SK-N-SH (cell line): ENCODE measurements around the gene MOCS3. TPM values are rescaled to one million over a fixed set of nuclear protein-coding genes. Genes with fewer than 3 reads are reported as not detected.

Source experiments
- CTCF ChIA-PET: fragments of 300-600, 350-600 bp; formaldehyde crosslinking; extraction: SDS; loops from one replicate; lab custom pipeline; 2021; lab: Yijun Ruan, JAX
- POLR2A ChIA-PET: fragments of 350-600 bp; sonication (Branson Sonifier 250); formaldehyde crosslinking; extraction: SDS; loops from one replicate; lab custom pipeline; 2020; ENCODE audit warnings: antibody characterized with exemption, inconsistent platforms; lab: Yijun Ruan, JAX
- DNase-seq: peaks from one replicate; pipeline ENCODE4 v3.0.0; 2012
- H2AFZ ChIP-seq: fragments of 200-600 bp; sonication (generic); 2 replicates; pipeline ENCODE4 v1.8.1; 2016; ENCODE audit warnings: antibody characterized with exemption, mild to moderate bottlenecking, low read depth
- H3F3A ChIP-seq: fragments of 200-600 bp; sonication (generic); replicated peaks from 2 replicates; pipeline ENCODE3; 2016; ENCODE audit warnings: antibody characterized with exemption, mild to moderate bottlenecking; ENCODE audit not compliant: insufficient read depth
- H3K27ac ChIP-seq, 2 experiments: fragments of 200-500 bp in 1 of 2; fragments of 200-600 bp in 1 of 2; sonication (Bioruptor generic) in 1 of 2; sonication (generic), shearing (Covaris generic) in 1 of 2; 2 replicates each; pipeline versions ENCODE4 v1.5.1 to v1.6.1; 2014 to 2016; ENCODE audit warnings: low read depth in 2 of 2, inconsistent platforms in 1 of 2, low read length in 1 of 2, mild to moderate bottlenecking in 1 of 2, mixed read lengths in 1 of 2
- H3K27me3 ChIP-seq: fragments of 200-600 bp; sonication (generic), shearing (Covaris generic); 2 replicates; pipeline ENCODE4 v1.6.1; 2016; ENCODE audit warnings: mixed run types; ENCODE audit not compliant: insufficient read depth
- H3K36me3 ChIP-seq, 2 experiments: fragments of 200-500 bp in 1 of 2; fragments of 200-600 bp in 1 of 2; sonication (Bioruptor generic) in 1 of 2; sonication (generic) in 1 of 2; replicated peaks in 1 of 2; 2 replicates each; pipeline versions ENCODE3 to v1.5.1; 2014 to 2016; ENCODE audit warnings: low read length in 1 of 2, mild to moderate bottlenecking in 1 of 2; ENCODE audit not compliant: insufficient read depth in 2 of 2, control insufficient read depth in 1 of 2
- H3K4me1 ChIP-seq, 2 experiments: fragments of 200-500 bp in 1 of 2; fragments of 200-600 bp in 1 of 2; sonication (Bioruptor generic) in 1 of 2; sonication (generic), shearing (Covaris generic) in 1 of 2; 2 replicates each; pipeline versions ENCODE4 v1.5.1 to v1.6.1; 2014 to 2016; ENCODE audit warnings: low read depth in 1 of 2, low read length in 1 of 2, mixed run types in 1 of 2; ENCODE audit not compliant: insufficient read depth in 2 of 2, control insufficient read depth in 1 of 2
- H3K4me2 ChIP-seq: fragments of 200-600 bp; sonication (generic), shearing (Covaris generic); 2 replicates; pipeline ENCODE4 v1.6.1; 2017; ENCODE audit warnings: mixed run types
- H3K4me3 ChIP-seq, 2 experiments: fragments of 200-500 bp in 1 of 2; fragments of 200-600 bp in 1 of 2; sonication (Bioruptor generic) in 1 of 2; sonication (generic), shearing (Covaris generic) in 1 of 2; 2 replicates each; pipeline versions ENCODE4 v1.5.1 to v1.8.1; 2014 to 2016; ENCODE audit warnings: low read depth in 2 of 2, inconsistent platforms in 1 of 2, low read length in 1 of 2, mild to moderate bottlenecking in 1 of 2, mixed read lengths in 1 of 2, moderate library complexity in 1 of 2
- H3K79me2 ChIP-seq: fragments of 200-600 bp; sonication (generic); 2 replicates; pipeline ENCODE4 v1.8.1; 2017; ENCODE audit warnings: mild to moderate bottlenecking; ENCODE audit not compliant: insufficient read depth
- H3K9ac ChIP-seq: fragments of 200-600 bp; sonication (generic); 2 replicates; pipeline ENCODE4 v1.6.1; 2017; ENCODE audit warnings: mixed run types
- H3K9me2 ChIP-seq: fragments of 200-600 bp; sonication (generic); 2 replicates; pipeline ENCODE4 v1.6.1; 2017; ENCODE audit warnings: mixed run types
- H3K9me3 ChIP-seq: fragments of 200-600 bp; sonication (generic); 2 replicates; pipeline ENCODE4 v1.6.1; 2017; ENCODE audit warnings: mixed run types, mild to moderate bottlenecking, moderate library complexity
- H4K20me1 ChIP-seq: fragments of 200-600 bp; sonication (generic); 2 replicates; pipeline ENCODE4 v1.6.1; 2017; ENCODE audit warnings: mild to moderate bottlenecking, mixed run types; ENCODE audit not compliant: insufficient read depth
- GATA2 ChIP-seq: sonication (generic); formaldehyde crosslinking; IDR thresholded peaks from 2 replicates; pipeline ENCODE4 v1.5.0; 2020; ENCODE audit warnings: mild to moderate bottlenecking, missing genetic modification reagents
- MAX ChIP-seq: IDR thresholded peaks from 2 replicates; pipeline ENCODE4 v1.4.0; 2012; ENCODE audit warnings: low read depth
- NRF1 ChIP-seq: IDR thresholded peaks from 2 replicates; pipeline ENCODE4 v1.6.1; 2012; ENCODE audit warnings: low read depth, mild to moderate bottlenecking, low read length
- RAD21 ChIP-seq: IDR thresholded peaks from 2 replicates; pipeline ENCODE4 v1.6.1; 2012; ENCODE audit warnings: mild to moderate bottlenecking, low read length
- ZBTB33 ChIP-seq: IDR thresholded peaks from 2 replicates; pipeline ENCODE4 v1.4.0; 2012; ENCODE audit warnings: low read depth, borderline replicate concordance
- WGBS: methylation state at CpG from one replicate; pipeline ENCODE4 v1.1.6; 2017; ENCODE audit warnings: low lambda C conversion rate; 5-methylcytosine and 5-hydroxymethylcytosine counted together
- polyA plus RNA-seq, 3 experiments: library from polyadenylated mRNA; depleted of rRNA; stranded (reverse); fragments of >200 nt; gene quantifications; 2 replicates each; pipeline ENCODE4 v1.2.3, GENCODE V29; 2012

MOCS3 gene
- polyA plus RNA-seq, 1 of the 3 experiments (the other 2 are of a cell fraction) = 4.0 TPM

- no peak for DNase-seq
- peak overlapping the region; percentile 93 for H3K4me2 ChIP-seq
- ChIA-PET POLR2A (no interaction called here), CTCF (interaction anchor here (1.6 to 4.2 kb wide), 4 partner anchors 28 to 166 kb away, joined by 4 to 29 read pairs (median 14); partner anchors contain the start of genes ADNP and BCAS4)
- TF ChIP-seq NRF1 = no peak
- peaks cover 21 to 32% of the 10 kb centered on the region in 2 experiments for H3K36me3 ChIP-seq
- WGBS = 82% methylated on average over 9 of the region's 25 CpGs
- H3K27ac ChIP-seq = peak overlapping the region in 1 of 2 experiments; percentile 91; a peak in 1 of 4 replicates
- peaks cover 8% of the 10 kb centered on the region for H3F3A ChIP-seq
- peak overlapping the region; percentile 98 to 100 for H3K4me3 ChIP-seq
- H3K9me3 ChIP-seq = no peaks in the 10 kb centered on the region
- H3K79me2 ChIP-seq = peaks cover 77% of the 10 kb centered on the region
- no peak overlapping the region for H2AFZ ChIP-seq
- no peaks in the 10 kb centered on the region for H3K9me2 ChIP-seq
- peaks cover 18 to 22% of the 10 kb centered on the region in 2 experiments for H3K4me1 ChIP-seq
- no peaks in the 10 kb centered on the region for H3K27me3 ChIP-seq
- H3K9ac ChIP-seq = peak overlapping the region; percentile 98
- peaks cover 34% of the 10 kb centered on the region for H4K20me1 ChIP-seq
These were observed 1.0 kb downstream of the MOCS3 start for GRCh38 chr20:50959543-50960126.

- Histone ChIP-seq H3K9me3 (no peaks in the 10 kb centered on the region), H3K79me2 (peaks cover 1% of the 10 kb centered on the region; the same call in 1 of the 2 replicates), H3K27ac (no peak overlapping the region), H4K20me1 (no peaks in the 10 kb centered on the region)
- TF ChIP-seq GATA2 (CRISPR knock-in tag) = no peak
- TF ChIP-seq MAX = no peak
- TF ChIP-seq RAD21 = no peak
- TF ChIP-seq, all 33 proteins: peak for 0
- H3K9me2 ChIP-seq = no peaks in the 10 kb centered on the region
- H3K36me3 ChIP-seq = peaks cover 0 to 2% of the 10 kb centered on the region in 2 experiments
- H3K4me3 ChIP-seq = no peak overlapping the region
- H3K4me2 ChIP-seq = no peak overlapping the region
- H3K4me1 ChIP-seq = no peaks in the 10 kb centered on the region
- 43% methylated on average over 7 of the region's 7 CpGs for WGBS
- no peak overlapping the region for H2AFZ ChIP-seq
- CTCF ChIA-PET = interaction anchor here (1.1 to 3.8 kb wide), 4 partner anchors 11 to 173 kb away, joined by 3 to 21 read pairs (median 7); no protein-coding TSS in a partner anchor
- H3K9ac ChIP-seq = no peak overlapping the region
- H3F3A ChIP-seq = peaks cover 8% of the 10 kb centered on the region
- POLR2A ChIA-PET = no interaction called here
- H3K27me3 ChIP-seq = no peaks in the 10 kb centered on the region
- no peak for DNase-seq
These were observed 9.0 kb downstream of the MOCS3 start for GRCh38 chr20:50967586-50967985.

- Histone ChIP-seq H3K27ac (no peak overlapping the region), H3K4me1 (no peaks in the 10 kb centered on the region), H3K9me3 (no peaks in the 10 kb centered on the region), H3K79me2 (no peaks in the 10 kb centered on the region), H3K4me2 (no peak overlapping the region), H2AFZ (no peak overlapping the region), H3K4me3 (no peak overlapping the region), H4K20me1 (no peaks in the 10 kb centered on the region), H3K27me3 (no peaks in the 10 kb centered on the region), H3K9me2 (no peaks in the 10 kb centered on the region), H3K9ac (no peak overlapping the region), H3K36me3 (no peaks in the 10 kb centered on the region)
- 76% methylated on average over 9 of the region's 9 CpGs for WGBS
- CTCF ChIA-PET = interaction anchor here (1.1 to 3.8 kb wide), 3 partner anchors 11 to 19 kb away, joined by 3 to 21 read pairs (median 10); no protein-coding TSS in a partner anchor
- DNase-seq = no peak
- TF ChIP-seq MAX = no peak
- TF ChIP-seq ZBTB33 = no peak
- TF ChIP-seq, all 33 proteins: peak for 0
- H3F3A ChIP-seq = peaks cover 1% of the 10 kb centered on the region
- POLR2A ChIA-PET = no interaction called here
These were observed 9.7 kb downstream of the MOCS3 start for GRCh38 chr20:50968289-50968688.
